HepG2 (cell line): ENCODE data around the gene TAT. TPM values are rescaled to one million over a fixed set of nuclear protein-coding genes. Genes with fewer than 3 reads are reported as not detected.
"Not testable (repeated sequence)": the region's sequence is repeated elsewhere in the genome, so short reads cannot be mapped to it uniquely, and the experiment has no call there.

Source experiments
- ATAC-seq: fragments of 200-7000 bp; cut with Tn5 transposase; 3 replicates; pipeline ENCODE4 v1.9.1; 2020; ENCODE audit warnings: mild to moderate bottlenecking, moderate library complexity
- BruUV-seq: library from RNA; stranded (reverse); fragments of 400-500 nt; replicated peaks from 2 replicates; lab custom pipeline; 2021; lab: Mats Ljungman, UMichigan
- CTCF ChIA-PET: fragments of 300-600 bp; formaldehyde crosslinking; extraction: SDS; loops from one replicate; lab custom pipeline; 2021; ENCODE audit warnings: low total read pairs, inconsistent platforms, low intra/inter-chr PET ratio; lab: Yijun Ruan, JAX
- POLR2A ChIA-PET: fragments of 350-600 bp; sonication (Branson Sonifier 250); formaldehyde crosslinking; loops from one replicate; lab custom pipeline; 2020; ENCODE audit warnings: antibody characterized with exemption, inconsistent platforms; lab: Yijun Ruan, JAX
- DNase-seq: peaks from one replicate; pipeline ENCODE4 v3.0.0-alpha.2; 2015; ENCODE audit warnings: low spot score
- FAIRE-seq: peaks from 3 replicates; lab custom pipeline; 2011; peaks lifted over from hg19 to GRCh38; lab: Jason Lieb, UNC
- H2AFZ ChIP-seq: one replicate; pipeline ENCODE4 v1.6.1; 2011; ENCODE audit warnings: low read length, inconsistent platforms
- H3K27ac ChIP-seq: fragments of 300-600 bp; 3 replicates; pipeline ENCODE4 v1.8.0; 2011; ENCODE audit warnings: mixed run types, mild to moderate bottlenecking, mixed read lengths, low read length, inconsistent platforms; ENCODE audit not compliant: insufficient read depth; ENCODE audit errors: extremely low read length
- H3K27me3 ChIP-seq, 2 experiments: fragments of 200-600 bp in 1 of 2; 2 replicates in 1 of 2; 3 replicates in 1 of 2; pipeline versions ENCODE4 v1.6.0 to v1.8.0; 2011; ENCODE audit warnings: low read length in 2 of 2, mild to moderate bottlenecking in 2 of 2, moderate library complexity in 2 of 2, inconsistent platforms in 1 of 2; ENCODE audit not compliant: insufficient read depth in 2 of 2, control insufficient read depth in 1 of 2
- H3K36me3 ChIP-seq, 2 experiments: fragments of 200-600 bp in 1 of 2; replicated peaks in 1 of 2; 2 replicates in 1 of 2; 3 replicates in 1 of 2; pipeline versions ENCODE4 v1.5.1 to v1.8.0; 2011; ENCODE audit warnings: low read length in 2 of 2, inconsistent platforms in 1 of 2; ENCODE audit not compliant: insufficient read depth in 2 of 2, control insufficient read depth in 1 of 2
- H3K4me1 ChIP-seq: 2 replicates; pipeline ENCODE4 v1.5.1; 2012; ENCODE audit warnings: low read length, inconsistent platforms; ENCODE audit not compliant: insufficient read depth
- H3K4me2 ChIP-seq: 2 replicates; pipeline ENCODE4 v1.6.0; 2011; ENCODE audit warnings: low read depth, low read length, inconsistent platforms
- H3K4me3 ChIP-seq, 3 experiments: fragments of 200-600 bp in 1 of 3; sonication (generic), shearing (Covaris generic) in 1 of 3; replicated peaks in 1 of 3; 2 replicates each; pipeline ENCODE4 v1.5.1; 2011 to 2016; ENCODE audit warnings: low read length in 3 of 3, inconsistent platforms in 2 of 3, low read depth in 2 of 3, mild to moderate bottlenecking in 2 of 3, control low read depth in 1 of 3, mixed read lengths in 1 of 3; ENCODE audit not compliant: insufficient read depth in 1 of 3
- H3K79me2 ChIP-seq: one replicate; pipeline ENCODE4 v1.6.1; 2011; ENCODE audit warnings: low read length, inconsistent platforms; ENCODE audit not compliant: insufficient read depth
- H3K9ac ChIP-seq: 2 replicates; pipeline ENCODE4 v1.6.0; 2011; ENCODE audit warnings: mild to moderate bottlenecking, low read depth, low read length, inconsistent platforms; ENCODE audit not compliant: insufficient read depth
- H3K9me3 ChIP-seq: 2 replicates; pipeline ENCODE4 v1.5.1; 2012; ENCODE audit warnings: mild to moderate bottlenecking, low read length
- H4K20me1 ChIP-seq: 2 replicates; pipeline ENCODE4 v1.6.0; 2011; ENCODE audit warnings: inconsistent platforms, mild to moderate bottlenecking, low read length, moderate library complexity; ENCODE audit not compliant: insufficient read depth
- CEBPB ChIP-seq: IDR thresholded peaks from 2 replicates; pipeline ENCODE4 v1.6.1; 2011; ENCODE audit warnings: low read depth, low read length, improper control_type of control experiment, borderline replicate concordance
- CEBPG ChIP-seq: IDR thresholded peaks from 2 replicates; pipeline ENCODE4 v1.6.1; 2016
- EP300 ChIP-seq, 3 experiments: sonication (generic) in 1 of 3; formaldehyde crosslinking in 1 of 3; IDR thresholded peaks; 2 replicates each; pipeline versions ENCODE4 v1.5.1 to v1.6.1; 2011 to 2020; ENCODE audit warnings: low read depth in 2 of 3, low read length in 2 of 3, borderline replicate concordance in 1 of 3, improper control_type of control experiment in 1 of 3, mild to moderate bottlenecking in 1 of 3, missing genetic modification reagents in 1 of 3, moderate library complexity in 1 of 3
- IKZF4 ChIP-seq: sonication (generic); formaldehyde crosslinking; IDR thresholded peaks from 2 replicates; pipeline ENCODE4 v1.5.1; 2020; ENCODE audit warnings: borderline replicate concordance, mild to moderate bottlenecking, low read depth, missing genetic modification reagents; ENCODE audit errors: not compliant biosample characterization
- PAF1 ChIP-seq: IDR thresholded peaks from 2 replicates; pipeline ENCODE4 v1.6.1; 2016; ENCODE audit warnings: missing genetic modification reagents, missing compliant biosample characterization
- PHF20 ChIP-seq: sonication (generic); formaldehyde crosslinking; IDR thresholded peaks from 2 replicates; pipeline ENCODE4 v1.5.0; 2020; ENCODE audit warnings: mild to moderate bottlenecking, missing genetic modification reagents
- RFX5 ChIP-seq: IDR thresholded peaks from 2 replicates; pipeline ENCODE4 v1.6.1; 2011; ENCODE audit warnings: low read depth, low read length, improper control_type of control experiment
- RFXAP ChIP-seq: sonication (generic); formaldehyde crosslinking; IDR thresholded peaks from 2 replicates; pipeline ENCODE4 v1.4.0; 2020; ENCODE audit warnings: missing genetic modification reagents, borderline replicate concordance
- ZNF121 ChIP-seq: sonication (generic); formaldehyde crosslinking; IDR thresholded peaks from 2 replicates; pipeline ENCODE4 v1.5.0; 2020; ENCODE audit warnings: mild to moderate bottlenecking, missing genetic modification reagents
- ZNF547 ChIP-seq: sonication (generic); formaldehyde crosslinking; IDR thresholded peaks from 2 replicates; pipeline ENCODE4 v1.5.1; 2020; ENCODE audit warnings: mild to moderate bottlenecking, missing genetic modification reagents
- WGBS: methylation state at CpG from one replicate; pipeline ENCODE4 v1.1.6; 2017; ENCODE audit warnings: low lambda C conversion rate; 5-methylcytosine and 5-hydroxymethylcytosine counted together
- in situ Hi-C: cut with HindIII; loops from 2 replicates; pipeline ENCODE4 v1.10.0; 2017; ENCODE audit warnings: low pct_unique_long_range_greater_than_20kb; ENCODE audit not compliant: extremely low pct_ligation_motif_present
- intact Hi-C: fragments of 100-400 bp; cut with micrococcal nuclease; formaldehyde crosslinking; loops from one replicate; pipeline ENCODE4 v1.10.0; 2022; ENCODE audit not compliant: unreplicated experiment
- polyA plus RNA-seq, 8 experiments: library from polyadenylated mRNA; depleted of rRNA in 3 of 8; stranded (reverse) in 7 of 8; unstranded in 1 of 8; fragments of >200 nt; fragmentation: Illumina TruSeq in 4 of 8; extraction: Trizol in 4 of 8; gene quantifications; 2 replicates each; pipeline versions ENCODE4 v1.2.1 to v1.2.3, GENCODE V29; 2011 to 2016; ENCODE audit warnings: low read depth in 4 of 8, missing spikeins in 1 of 8, mixed read lengths in 1 of 8; ENCODE audit not compliant: insufficient read depth in 1 of 8
- total RNA-seq, 5 experiments: library from RNA; depleted of rRNA; stranded (reverse); fragments of >200 nt; fragmentation: Illumina TruSeq; extraction: Trizol; gene quantifications; 2 replicates each; pipeline ENCODE4 v1.2.3, GENCODE V29; 2016; ENCODE audit warnings: low read depth in 1 of 5
- TF ChIP-seq, protein P1 (sequence below): sonication (generic); formaldehyde crosslinking; IDR thresholded peaks from 2 replicates; pipeline ENCODE4 v1.5.1; 2020; ENCODE audit warnings: missing genetic modification reagents, mild to moderate bottlenecking, borderline replicate concordance
- TF ChIP-seq, protein P2 (sequence below): sonication (generic); formaldehyde crosslinking; IDR thresholded peaks from 2 replicates; pipeline ENCODE4 v1.4.0; 2020; ENCODE audit warnings: low read depth, missing genetic modification reagents

TAT gene
- total and polyA plus RNA-seq, 2 of the 13 experiments (the other 11 are each of a cell fraction or from before 2014, with no cell fraction given) = 1.6 to 5.8 TPM

DNA sequence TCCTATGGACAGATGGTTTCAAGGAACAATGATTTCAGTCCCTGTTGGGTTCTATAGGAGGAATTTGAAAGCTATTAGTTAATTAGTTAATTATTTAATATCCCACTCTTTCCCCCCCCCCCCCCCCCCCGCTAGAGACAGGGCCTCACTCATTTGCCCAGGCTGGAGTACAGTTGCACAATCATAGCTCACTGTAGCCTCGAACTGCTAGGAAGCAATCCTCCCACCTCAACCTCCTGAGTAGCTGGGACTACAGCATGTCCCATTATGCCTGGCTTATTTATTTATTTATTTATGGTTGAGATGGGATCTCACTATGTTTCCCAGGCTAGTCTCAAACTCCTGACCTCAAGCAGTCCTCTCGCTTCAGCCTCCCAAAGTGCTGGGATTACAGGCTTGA is 15.0 kb upstream of the TAT start (continued):
- TF ChIP-seq IKZF4 (CRISPR knock-in tag) = no peak
- TF ChIP-seq ZNF121 (CRISPR knock-in tag) = peak; percentile 55
- no peak for TF ChIP-seq EP300 (IDR thresholded peaks at IDR 0.05; ENCODE audit: low read depth in 2 of 2, low read length in 2 of 2)
- TF ChIP-seq EP300 (CRISPR knock-in tag; IDR thresholded peaks at IDR 0.05; ENCODE audit: borderline replicate concordance) = no peak
- TF ChIP-seq, all 625 proteins: peak for 7

DNA sequence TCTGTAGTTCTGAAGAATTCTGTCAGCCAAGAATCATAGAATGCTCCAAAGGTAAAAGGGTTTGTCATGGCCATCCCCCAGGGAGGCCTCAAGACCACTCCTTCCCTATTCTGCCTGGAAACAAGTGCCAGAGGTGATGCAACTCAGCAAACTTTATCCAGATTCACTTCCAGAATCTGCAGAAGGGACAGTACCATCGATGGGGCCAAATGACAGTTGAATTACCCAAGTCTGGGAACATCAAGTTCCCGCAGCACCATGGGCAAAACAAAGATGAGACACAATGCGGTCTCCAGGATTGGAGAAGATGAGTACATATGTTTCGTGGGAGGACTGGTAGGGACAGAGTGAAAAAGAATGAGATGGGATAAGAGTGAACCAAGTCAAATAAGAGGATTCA is 13.7 kb upstream of the TAT start:
- ATAC-seq = no peak
- POLR2A ChIA-PET = no interaction called here
- Histone ChIP-seq H2AFZ (no peak overlapping the region), H3K36me3 (no peaks in the 10 kb centered on the region), H3K27ac (no peak overlapping the region), H4K20me1 (no peaks in the 10 kb centered on the region), H3K4me2 (no peak overlapping the region), H3K9ac (no peak overlapping the region), H3K79me2 (no peaks in the 10 kb centered on the region), H3K4me1 (peaks cover 76% of the 10 kb centered on the region), H3K9me3 (no peaks in the 10 kb centered on the region), H3K4me3 (no peak overlapping the region), H3K27me3 (no peaks in the 10 kb centered on the region)
- TF ChIP-seq PHF20 (CRISPR knock-in tag) (no peak), PAF1 (no peak), RFXAP (CRISPR knock-in tag) (peak; percentile 79; the same call in 1 of the 2 replicates), CEBPB (0 out of 2 replicates have a peak, but pooled peaks have one; percentile 20), ZNF547 (CRISPR knock-in tag) (0 out of 2 replicates have a peak, but pooled peaks have one; percentile 65), CEBPG (CRISPR knock-in tag) (peak; percentile 31; the same call in 1 of the 2 replicates), RFX5 (peak; percentile 51; the same call in 1 of the 2 replicates)
- TF ChIP-seq, protein P1, sequence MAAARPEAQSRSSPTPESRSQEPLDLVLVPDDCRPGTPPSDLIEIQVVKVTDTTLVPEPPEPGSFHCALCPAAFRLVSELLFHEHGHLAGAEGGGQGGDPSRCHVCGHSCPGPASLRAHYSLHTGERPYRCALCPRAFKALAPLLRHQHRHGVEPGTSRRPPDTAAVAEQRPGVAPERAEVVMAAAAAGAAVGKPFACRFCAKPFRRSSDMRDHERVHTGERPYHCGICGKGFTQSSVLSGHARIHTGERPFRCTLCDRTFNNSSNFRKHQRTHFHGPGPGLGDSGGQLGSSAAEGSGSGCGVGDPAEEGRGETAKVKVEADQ (CRISPR knock-in tag) = 0 out of 2 replicates have a peak, but pooled peaks have one; percentile 17
- TF ChIP-seq, protein P2, sequence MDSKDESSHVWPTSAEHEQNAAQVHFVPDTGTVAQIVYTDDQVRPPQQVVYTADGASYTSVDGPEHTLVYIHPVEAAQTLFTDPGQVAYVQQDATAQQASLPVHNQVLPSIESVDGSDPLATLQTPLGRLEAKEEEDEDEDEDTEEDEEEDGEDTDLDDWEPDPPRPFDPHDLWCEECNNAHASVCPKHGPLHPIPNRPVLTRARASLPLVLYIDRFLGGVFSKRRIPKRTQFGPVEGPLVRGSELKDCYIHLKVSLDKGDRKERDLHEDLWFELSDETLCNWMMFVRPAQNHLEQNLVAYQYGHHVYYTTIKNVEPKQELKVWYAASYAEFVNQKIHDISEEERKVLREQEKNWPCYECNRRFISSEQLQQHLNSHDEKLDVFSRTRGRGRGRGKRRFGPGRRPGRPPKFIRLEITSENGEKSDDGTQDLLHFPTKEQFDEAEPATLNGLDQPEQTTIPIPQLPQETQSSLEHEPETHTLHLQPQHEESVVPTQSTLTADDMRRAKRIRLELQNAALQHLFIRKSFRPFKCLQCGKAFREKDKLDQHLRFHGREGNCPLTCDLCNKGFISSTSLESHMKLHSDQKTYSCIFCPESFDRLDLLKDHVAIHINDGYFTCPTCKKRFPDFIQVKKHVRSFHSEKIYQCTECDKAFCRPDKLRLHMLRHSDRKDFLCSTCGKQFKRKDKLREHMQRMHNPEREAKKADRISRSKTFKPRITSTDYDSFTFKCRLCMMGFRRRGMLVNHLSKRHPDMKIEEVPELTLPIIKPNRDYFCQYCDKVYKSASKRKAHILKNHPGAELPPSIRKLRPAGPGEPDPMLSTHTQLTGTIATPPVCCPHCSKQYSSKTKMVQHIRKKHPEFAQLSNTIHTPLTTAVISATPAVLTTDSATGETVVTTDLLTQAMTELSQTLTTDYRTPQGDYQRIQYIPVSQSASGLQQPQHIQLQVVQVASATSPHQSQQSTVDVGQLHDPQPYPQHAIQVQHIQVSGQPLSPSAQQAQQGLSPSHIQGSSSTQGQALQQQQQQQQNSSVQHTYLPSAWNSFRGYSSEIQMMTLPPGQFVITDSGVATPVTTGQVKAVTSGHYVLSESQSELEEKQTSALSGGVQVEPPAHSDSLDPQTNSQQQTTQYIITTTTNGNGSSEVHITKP (CRISPR knock-in tag) = no peak
- FAIRE-seq = no peak
- CTCF ChIA-PET = no interaction called here
- in situ Hi-C loops = no loop called here
- BruUV-seq = no TSS peak
- 87% methylated on average over 4 of the region's 4 CpGs for WGBS
- intact Hi-C loops = no loop called here
- no peak for DNase-seq

DNA sequence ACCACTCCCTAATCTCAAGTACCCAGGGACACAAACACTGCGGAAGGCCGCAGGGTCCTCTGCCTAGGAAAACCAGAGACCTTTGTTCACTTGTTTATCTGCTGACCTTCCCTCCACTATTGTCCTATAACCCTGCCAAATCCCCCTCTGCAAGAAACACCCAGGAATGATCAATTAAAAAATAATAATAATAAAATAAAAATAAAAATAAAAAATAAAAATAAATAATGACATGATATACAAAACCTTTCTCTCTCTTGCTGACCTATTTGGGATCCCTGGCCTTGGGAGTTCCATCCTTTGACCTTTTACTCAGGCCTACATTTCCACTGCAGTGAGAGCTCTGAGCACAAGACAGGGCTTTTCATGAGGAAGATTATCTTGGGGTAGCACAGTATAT is 13.2 kb upstream of the TAT start:
- H3K9ac ChIP-seq, H3K79me2 ChIP-seq, H3K9me3 ChIP-seq, H3K27me3 ChIP-seq, intact Hi-C loops, H3K36me3 ChIP-seq, ATAC-seq, in situ Hi-C loops, H2AFZ ChIP-seq, BruUV-seq, FAIRE-seq, H3K27ac ChIP-seq, POLR2A ChIA-PET, DNase-seq, CTCF ChIA-PET, H3K4me3 ChIP-seq, H3K4me2 ChIP-seq, H4K20me1 ChIP-seq: not testable (repeated sequence)
- peaks cover 77% of the 10 kb centered on the region for H3K4me1 ChIP-seq
- 87% methylated on average over 2 of the region's 2 CpGs for WGBS
